ENCODE results near the gene PHLDA2.

PHLDA2 gene

DNA sequence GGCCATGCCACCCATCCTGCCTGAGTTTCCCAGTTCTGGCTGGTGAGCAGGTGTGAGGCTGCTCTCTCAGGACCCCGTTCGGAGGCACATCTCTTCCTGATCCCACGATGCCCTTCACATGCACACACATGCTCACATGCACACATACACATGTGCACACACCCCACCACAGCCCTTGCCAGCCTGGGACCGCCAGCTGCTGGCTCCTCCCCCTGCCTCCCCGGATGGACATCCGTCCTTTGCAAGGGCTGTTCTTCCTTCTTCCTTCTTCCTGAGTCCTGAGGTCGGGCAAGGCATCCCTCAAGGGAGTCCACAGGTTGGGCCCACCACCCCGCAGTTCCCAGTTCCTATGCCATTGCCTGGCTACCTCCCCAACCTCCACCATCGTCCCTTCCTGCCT is 33.2 kb downstream of the PHLDA2 start:
- no peak overlapping the region for H3K4me3 ChIP-seq (ENCODE audit: low read depth, low read length)
- no peaks in the 10 kb centered on the region for H3K36me3 ChIP-seq (ENCODE audit: control insufficient read depth in 2 of 2, insufficient read depth in 1 of 2, low read length in 2 of 2)
- no peaks in the 10 kb centered on the region for H3K4me1 ChIP-seq (ENCODE audit: control insufficient read depth, insufficient read depth, low read length)
- TF ChIP-seq, protein P1, sequence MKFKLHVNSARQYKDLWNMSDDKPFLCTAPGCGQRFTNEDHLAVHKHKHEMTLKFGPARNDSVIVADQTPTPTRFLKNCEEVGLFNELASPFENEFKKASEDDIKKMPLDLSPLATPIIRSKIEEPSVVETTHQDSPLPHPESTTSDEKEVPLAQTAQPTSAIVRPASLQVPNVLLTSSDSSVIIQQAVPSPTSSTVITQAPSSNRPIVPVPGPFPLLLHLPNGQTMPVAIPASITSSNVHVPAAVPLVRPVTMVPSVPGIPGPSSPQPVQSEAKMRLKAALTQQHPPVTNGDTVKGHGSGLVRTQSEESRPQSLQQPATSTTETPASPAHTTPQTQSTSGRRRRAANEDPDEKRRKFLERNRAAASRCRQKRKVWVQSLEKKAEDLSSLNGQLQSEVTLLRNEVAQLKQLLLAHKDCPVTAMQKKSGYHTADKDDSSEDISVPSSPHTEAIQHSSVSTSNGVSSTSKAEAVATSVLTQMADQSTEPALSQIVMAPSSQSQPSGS (tag by site-specific recombination; IDR thresholded peaks at IDR 0.05; ENCODE audit: low read depth), result no peak
- no peak for TF ChIP-seq ZNF776 (tag by site-specific recombination; IDR thresholded peaks at IDR 0.05; ENCODE audit: borderline replicate concordance)
- no peak for TF ChIP-seq SP7 (tag by site-specific recombination; IDR thresholded peaks at IDR 0.05)
- TF ChIP-seq, protein P2, sequence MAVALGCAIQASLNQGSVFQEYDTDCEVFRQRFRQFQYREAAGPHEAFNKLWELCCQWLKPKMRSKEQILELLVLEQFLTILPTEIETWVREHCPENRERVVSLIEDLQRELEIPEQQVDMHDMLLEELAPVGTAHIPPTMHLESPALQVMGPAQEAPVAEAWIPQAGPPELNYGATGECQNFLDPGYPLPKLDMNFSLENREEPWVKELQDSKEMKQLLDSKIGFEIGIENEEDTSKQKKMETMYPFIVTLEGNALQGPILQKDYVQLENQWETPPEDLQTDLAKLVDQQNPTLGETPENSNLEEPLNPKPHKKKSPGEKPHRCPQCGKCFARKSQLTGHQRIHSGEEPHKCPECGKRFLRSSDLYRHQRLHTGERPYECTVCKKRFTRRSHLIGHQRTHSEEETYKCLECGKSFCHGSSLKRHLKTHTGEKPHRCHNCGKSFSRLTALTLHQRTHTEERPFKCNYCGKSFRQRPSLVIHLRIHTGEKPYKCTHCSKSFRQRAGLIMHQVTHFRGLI (tag by site-specific recombination; IDR thresholded peaks at IDR 0.05), result no peak
- no peak for TF ChIP-seq ZBTB20 (tag by site-specific recombination; IDR thresholded peaks at IDR 0.05)
- TF ChIP-seq KLF10 (tag by site-specific recombination; IDR thresholded peaks at IDR 0.05), result no peak
- no peak for TF ChIP-seq ZNF335 (tag by site-specific recombination; conservative IDR thresholded peaks at IDR 0.05)
- no peak for TF ChIP-seq ZNF626 (tag by site-specific recombination; IDR thresholded peaks at IDR 0.05)
- TF ChIP-seq, protein P3, sequence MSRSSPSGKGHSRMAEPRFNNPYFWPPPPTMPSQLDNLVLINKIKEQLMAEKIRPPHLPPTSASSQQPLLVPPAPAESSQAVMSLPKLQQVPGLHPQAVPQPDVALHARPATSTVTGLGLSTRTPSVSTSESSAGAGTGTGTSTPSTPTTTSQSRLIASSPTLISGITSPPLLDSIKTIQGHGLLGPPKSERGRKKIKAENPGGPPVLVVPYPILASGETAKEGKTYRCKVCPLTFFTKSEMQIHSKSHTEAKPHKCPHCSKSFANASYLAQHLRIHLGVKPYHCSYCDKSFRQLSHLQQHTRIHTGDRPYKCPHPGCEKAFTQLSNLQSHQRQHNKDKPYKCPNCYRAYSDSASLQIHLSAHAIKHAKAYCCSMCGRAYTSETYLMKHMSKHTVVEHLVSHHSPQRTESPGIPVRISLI (tag by site-specific recombination; IDR thresholded peaks at IDR 0.05), result no peak
- no peak for TF ChIP-seq ZNF2 (tag by site-specific recombination; IDR thresholded peaks at IDR 0.05)
- no peak for TF ChIP-seq ZNF561 (tag by site-specific recombination; IDR thresholded peaks at IDR 0.05; ENCODE audit: borderline replicate concordance)
- no peak for TF ChIP-seq YY2 (tag by site-specific recombination; IDR thresholded peaks at IDR 0.05)
- no peak for TF ChIP-seq KLF1 (tag by site-specific recombination; IDR thresholded peaks at IDR 0.05)
- TF ChIP-seq SALL2 (tag by site-specific recombination; IDR thresholded peaks at IDR 0.05; ENCODE audit: borderline replicate concordance), result no peak
- CTCF ChIA-PET, result interaction anchor here (0.7 to 16.8 kb wide), 3 partner anchors 10 to 363 kb away, joined by 3 to 456 read pairs (median 8); partner anchors contain the start of gene CDKN1C
- POLR2A ChIA-PET, result interaction anchor here (2.4 kb wide), 1 partner anchor 33 kb away, joined by 7 read pairs; the partner anchor contains the start of gene PHLDA2
- H3K27ac ChIP-seq (ENCODE audit: extremely low read depth, low read depth, low read length), result no peak overlapping the region
- H3K9me3 ChIP-seq (ENCODE audit: control insufficient read depth, insufficient read depth, low read depth, low read length), result no peaks in the 10 kb centered on the region

DNA sequence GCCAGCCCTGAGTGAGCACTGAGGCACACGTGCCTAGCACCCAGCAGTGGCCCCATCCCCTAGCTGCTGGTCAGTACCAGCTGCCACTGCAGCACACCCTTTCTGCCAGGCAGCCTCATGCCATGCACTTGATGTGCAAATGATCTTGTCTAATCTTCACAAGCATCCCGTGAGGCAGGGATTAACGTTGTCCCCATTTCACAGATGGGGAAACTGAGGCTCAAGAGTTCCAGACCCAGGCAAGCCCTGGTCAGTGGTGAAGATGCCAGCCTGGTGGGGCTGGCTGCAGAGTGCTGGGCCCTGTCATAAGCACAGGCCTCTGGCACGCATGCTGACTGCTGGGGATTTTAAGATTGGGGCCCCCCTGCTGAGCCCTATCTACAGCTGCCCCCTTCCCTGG is 35.3 kb downstream of the PHLDA2 start:
- Histone ChIP-seq H3K4me3 (ENCODE audit: low read depth, low read length) (no peak overlapping the region), H3K36me3 (ENCODE audit: control insufficient read depth in 2 of 2, insufficient read depth in 1 of 2, low read length in 2 of 2) (no peaks in the 10 kb centered on the region), H3K27ac (ENCODE audit: extremely low read depth, low read depth, low read length) (no peak overlapping the region), H3K4me1 (ENCODE audit: control insufficient read depth, insufficient read depth, low read length) (no peaks in the 10 kb centered on the region), H3K9me3 (ENCODE audit: control insufficient read depth, insufficient read depth, low read depth, low read length) (no peaks in the 10 kb centered on the region)
- ChIA-PET CTCF (interaction anchor here (0.7 to 16.8 kb wide), 6 partner anchors 12 to 473 kb away, joined by 3 to 456 read pairs (median 6); no protein-coding TSS in a partner anchor), POLR2A (interaction anchor here (2.4 kb wide), 1 partner anchor 35 kb away, joined by 7 read pairs; the partner anchor contains the start of gene PHLDA2)
- TF ChIP-seq ZNF501 (tag by site-specific recombination; IDR thresholded peaks at IDR 0.05) (no peak), ZNF10 (tag by site-specific recombination; IDR thresholded peaks at IDR 0.05) (no peak), ZEB2 (tag by site-specific recombination; IDR thresholded peaks at IDR 0.05) (no peak), FEZF1 (tag by site-specific recombination; IDR thresholded peaks at IDR 0.05) (no peak), ZNF366 (tag by site-specific recombination; conservative IDR thresholded peaks at IDR 0.05) (no peak), ZNF175 (tag by site-specific recombination; IDR thresholded peaks at IDR 0.05) (no peak), ZNF776 (tag by site-specific recombination; IDR thresholded peaks at IDR 0.05; ENCODE audit: borderline replicate concordance) (no peak)
- TF ChIP-seq, protein P4, sequence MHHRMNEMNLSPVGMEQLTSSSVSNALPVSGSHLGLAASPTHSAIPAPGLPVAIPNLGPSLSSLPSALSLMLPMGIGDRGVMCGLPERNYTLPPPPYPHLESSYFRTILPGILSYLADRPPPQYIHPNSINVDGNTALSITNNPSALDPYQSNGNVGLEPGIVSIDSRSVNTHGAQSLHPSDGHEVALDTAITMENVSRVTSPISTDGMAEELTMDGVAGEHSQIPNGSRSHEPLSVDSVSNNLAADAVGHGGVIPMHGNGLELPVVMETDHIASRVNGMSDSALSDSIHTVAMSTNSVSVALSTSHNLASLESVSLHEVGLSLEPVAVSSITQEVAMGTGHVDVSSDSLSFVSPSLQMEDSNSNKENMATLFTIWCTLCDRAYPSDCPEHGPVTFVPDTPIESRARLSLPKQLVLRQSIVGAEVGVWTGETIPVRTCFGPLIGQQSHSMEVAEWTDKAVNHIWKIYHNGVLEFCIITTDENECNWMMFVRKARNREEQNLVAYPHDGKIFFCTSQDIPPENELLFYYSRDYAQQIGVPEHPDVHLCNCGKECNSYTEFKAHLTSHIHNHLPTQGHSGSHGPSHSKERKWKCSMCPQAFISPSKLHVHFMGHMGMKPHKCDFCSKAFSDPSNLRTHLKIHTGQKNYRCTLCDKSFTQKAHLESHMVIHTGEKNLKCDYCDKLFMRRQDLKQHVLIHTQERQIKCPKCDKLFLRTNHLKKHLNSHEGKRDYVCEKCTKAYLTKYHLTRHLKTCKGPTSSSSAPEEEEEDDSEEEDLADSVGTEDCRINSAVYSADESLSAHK (tag by site-specific recombination; IDR thresholded peaks at IDR 0.05), result no peak
- TF ChIP-seq, protein P5, sequence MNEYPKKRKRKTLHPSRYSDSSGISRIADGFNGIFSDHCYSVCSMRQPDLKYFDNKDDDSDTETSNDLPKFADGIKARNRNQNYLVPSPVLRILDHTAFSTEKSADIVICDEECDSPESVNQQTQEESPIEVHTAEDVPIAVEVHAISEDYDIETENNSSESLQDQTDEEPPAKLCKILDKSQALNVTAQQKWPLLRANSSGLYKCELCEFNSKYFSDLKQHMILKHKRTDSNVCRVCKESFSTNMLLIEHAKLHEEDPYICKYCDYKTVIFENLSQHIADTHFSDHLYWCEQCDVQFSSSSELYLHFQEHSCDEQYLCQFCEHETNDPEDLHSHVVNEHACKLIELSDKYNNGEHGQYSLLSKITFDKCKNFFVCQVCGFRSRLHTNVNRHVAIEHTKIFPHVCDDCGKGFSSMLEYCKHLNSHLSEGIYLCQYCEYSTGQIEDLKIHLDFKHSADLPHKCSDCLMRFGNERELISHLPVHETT (tag by site-specific recombination; IDR thresholded peaks at IDR 0.05), result no peak
